Caco-2 (cell line): ENCODE results near the gene CEP95. TPM values are rescaled to one million over a fixed set of nuclear protein-coding genes. Genes with fewer than 3 reads are reported as not detected.

Experiments used
- BruUV-seq: library from RNA; stranded (reverse); fragments of 400-500 nt; replicated peaks from 2 replicates; lab custom pipeline; 2021; lab: Mats Ljungman, UMichigan
- CTCF ChIA-PET: fragments of 300-600 bp; sonication (Branson Sonifier 250); formaldehyde crosslinking; loops from one replicate; lab custom pipeline; 2022; ENCODE audit warnings: antibody characterized with exemption; lab: Charles Lee
- POLR2A ChIA-PET: fragments of 300-600 bp; sonication (Branson Sonifier 250); formaldehyde crosslinking; loops from one replicate; lab custom pipeline; 2022; ENCODE audit warnings: antibody characterized with exemption; lab: Charles Lee
- DNase-seq, 2 experiments: peaks; one replicate each; pipeline versions ENCODE4 v3.0.0 to v3.0.0-alpha.2; 2020 to 2022
- H3K27me3 ChIP-seq: replicated peaks from 2 replicates; pipeline ENCODE4 v1.6.0; 2011; ENCODE audit warnings: low read length; ENCODE audit not compliant: control insufficient read depth, insufficient read depth
- H3K36me3 ChIP-seq: 2 replicates; pipeline ENCODE4 v1.5.1; 2011; ENCODE audit warnings: low read length; ENCODE audit not compliant: control insufficient read depth, insufficient read depth
- H3K4me1 ChIP-seq: fragments of 250-450 bp; sonication (Bioruptor Pico); 2 replicates; pipeline ENCODE4 v1.5.1; 2020; ENCODE audit warnings: mild to moderate bottlenecking
- H3K4me3 ChIP-seq: 2 replicates; pipeline ENCODE4 v1.5.1; 2011; ENCODE audit warnings: low read depth, mild to moderate bottlenecking, control low read depth, low read length
- H3K9me3 ChIP-seq: fragments of 250-450 bp; sonication (Bioruptor Pico); 2 replicates; pipeline ENCODE4 v1.5.1; 2020; ENCODE audit warnings: mild to moderate bottlenecking, moderate library complexity
- H3K27ac Mint-ChIP-seq: one replicate; pipeline ENCODE4 v1.8.0; 2022; ENCODE audit warnings: mixed read lengths; ENCODE audit not compliant: unreplicated experiment
- H3K27me3 Mint-ChIP-seq: one replicate; pipeline ENCODE4 v1.8.0; 2022; ENCODE audit warnings: mixed read lengths; ENCODE audit not compliant: insufficient read depth, unreplicated experiment
- H3K36me3 Mint-ChIP-seq: one replicate; pipeline ENCODE4 v1.8.0; 2022; ENCODE audit warnings: mild to moderate bottlenecking, mixed read lengths; ENCODE audit not compliant: insufficient read depth, unreplicated experiment
- H3K4me1 Mint-ChIP-seq: one replicate; pipeline ENCODE4 v1.8.0; 2022; ENCODE audit warnings: low read depth, mixed read lengths; ENCODE audit not compliant: unreplicated experiment
- H3K4me3 Mint-ChIP-seq: one replicate; pipeline ENCODE4 v1.8.0; 2022; ENCODE audit warnings: mild to moderate bottlenecking, moderate library complexity, mixed read lengths; ENCODE audit not compliant: unreplicated experiment
- H3K9me3 Mint-ChIP-seq: one replicate; pipeline ENCODE4 v1.8.0; 2022; ENCODE audit warnings: mixed read lengths; ENCODE audit not compliant: unreplicated experiment
- intact Hi-C: fragments of 100-400 bp; cut with micrococcal nuclease; formaldehyde crosslinking; loops from one replicate; pipeline ENCODE4 v1.10.0; 2022; ENCODE audit not compliant: unreplicated experiment
- total RNA-seq: library from RNA; stranded (reverse); gene quantifications from 2 replicates; pipeline ENCODE4 v1.2.3, GENCODE V29; 2022
- TF ChIP-seq, protein P1 (sequence below), 2 experiments: fragments of 200-600 bp in 1 of 2; IDR thresholded peaks; 1 replicate in 1 of 2; 2 replicates in 1 of 2; pipeline versions ENCODE4 v1.5.1 to v1.8.0; 2011 to 2022; ENCODE audit warnings: antibody characterized with exemption in 1 of 2, control low read depth in 1 of 2, inconsistent platforms in 1 of 2, low read depth in 1 of 2, low read length in 1 of 2, mild to moderate bottlenecking in 1 of 2, moderate library complexity in 1 of 2; ENCODE audit not compliant: insufficient read depth in 1 of 2, severe bottlenecking in 1 of 2, unreplicated experiment in 1 of 2

The CEP95 gene
- total RNA-seq, 1 experiment from 2014 or later: 63.6 TPM

DNA sequence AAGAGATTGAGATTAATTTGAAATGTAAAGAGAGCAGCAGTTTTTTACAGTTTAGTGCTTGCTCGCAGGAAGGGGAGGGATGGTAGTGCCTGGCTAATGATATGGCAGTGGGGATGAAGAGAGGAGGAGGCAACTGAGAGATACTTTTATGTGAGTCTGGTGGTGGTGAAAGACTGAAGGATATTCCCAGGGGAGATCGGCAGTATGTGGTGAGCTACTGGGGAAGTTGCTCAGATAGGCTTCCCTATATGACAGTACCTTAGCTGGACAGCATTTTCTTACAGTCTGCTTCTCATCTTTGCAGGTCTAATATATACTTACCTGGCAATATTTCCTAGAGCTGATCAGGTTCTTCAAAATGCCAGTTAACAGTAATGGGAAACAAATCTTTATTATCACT lies 8.6 kb downstream of the CEP95 start:
- H3K9me3 Mint-ChIP-seq: no peaks in the 10 kb centered on the region
- ChIA-PET POLR2A (interaction anchor here (0.9 kb wide), 1 partner anchor 19 kb away, joined by 4 read pairs; the partner anchor contains the start of gene POLG2), CTCF (no interaction called here)
- H3K36me3 Mint-ChIP-seq: peaks cover 90% of the 10 kb centered on the region
- BruUV-seq: no TSS peak
- H3K27me3 Mint-ChIP-seq: no peaks in the 10 kb centered on the region
- intact Hi-C loops: no loop called here
- Histone ChIP-seq H3K4me1 (no peaks in the 10 kb centered on the region), H3K27me3 (no peaks in the 10 kb centered on the region), H3K9me3 (no peaks in the 10 kb centered on the region), H3K4me3 (no peak overlapping the region), H3K36me3 (no peaks in the 10 kb centered on the region; the same call in 1 of the 2 replicates)
- no peak for DNase-seq
- H3K4me1 Mint-ChIP-seq: no peaks in the 10 kb centered on the region
- no peak overlapping the region for H3K4me3 Mint-ChIP-seq
- H3K27ac Mint-ChIP-seq: no peak overlapping the region
- TF ChIP-seq, protein P1, sequence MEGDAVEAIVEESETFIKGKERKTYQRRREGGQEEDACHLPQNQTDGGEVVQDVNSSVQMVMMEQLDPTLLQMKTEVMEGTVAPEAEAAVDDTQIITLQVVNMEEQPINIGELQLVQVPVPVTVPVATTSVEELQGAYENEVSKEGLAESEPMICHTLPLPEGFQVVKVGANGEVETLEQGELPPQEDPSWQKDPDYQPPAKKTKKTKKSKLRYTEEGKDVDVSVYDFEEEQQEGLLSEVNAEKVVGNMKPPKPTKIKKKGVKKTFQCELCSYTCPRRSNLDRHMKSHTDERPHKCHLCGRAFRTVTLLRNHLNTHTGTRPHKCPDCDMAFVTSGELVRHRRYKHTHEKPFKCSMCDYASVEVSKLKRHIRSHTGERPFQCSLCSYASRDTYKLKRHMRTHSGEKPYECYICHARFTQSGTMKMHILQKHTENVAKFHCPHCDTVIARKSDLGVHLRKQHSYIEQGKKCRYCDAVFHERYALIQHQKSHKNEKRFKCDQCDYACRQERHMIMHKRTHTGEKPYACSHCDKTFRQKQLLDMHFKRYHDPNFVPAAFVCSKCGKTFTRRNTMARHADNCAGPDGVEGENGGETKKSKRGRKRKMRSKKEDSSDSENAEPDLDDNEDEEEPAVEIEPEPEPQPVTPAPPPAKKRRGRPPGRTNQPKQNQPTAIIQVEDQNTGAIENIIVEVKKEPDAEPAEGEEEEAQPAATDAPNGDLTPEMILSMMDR (IDR thresholded peaks at IDR 0.05; ENCODE audit: insufficient read depth in 1 of 2, low read depth in 1 of 2, low read length in 1 of 2, severe bottlenecking in 1 of 2, unreplicated experiment in 1 of 2): no peak

DNA sequence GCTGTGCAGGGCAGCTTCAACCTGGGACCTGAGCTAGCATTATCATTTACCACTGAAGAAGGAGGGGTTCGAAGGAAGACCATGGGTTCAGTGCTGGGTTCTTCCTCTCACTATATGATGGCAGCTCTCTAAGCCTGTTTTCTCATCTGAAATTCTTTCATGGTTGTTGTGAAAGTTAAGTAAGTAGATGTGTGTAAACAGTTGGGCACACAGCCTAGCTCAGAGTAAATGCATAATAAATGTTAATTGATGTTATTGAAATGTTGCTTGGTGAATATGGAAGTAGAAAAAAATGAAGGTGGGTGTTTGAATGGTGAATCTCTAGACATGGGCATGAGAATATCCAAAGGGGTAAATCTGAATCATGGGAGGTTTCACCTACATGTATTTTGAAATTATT lies 9.1 kb downstream of the CEP95 start:
- no peaks in the 10 kb centered on the region for H3K4me1 ChIP-seq
- intact Hi-C loops: no loop called here
- DNase-seq: no peak
- TF ChIP-seq, protein P1 (IDR thresholded peaks at IDR 0.05; ENCODE audit: insufficient read depth in 1 of 2, low read depth in 1 of 2, low read length in 1 of 2, severe bottlenecking in 1 of 2, unreplicated experiment in 1 of 2): no peak
- no peak overlapping the region for H3K4me3 ChIP-seq
- Mint-ChIP-seq H3K36me3 (peaks cover 88% of the 10 kb centered on the region), H3K27me3 (no peaks in the 10 kb centered on the region), H3K4me3 (no peak overlapping the region), H3K27ac (no peak overlapping the region), H3K4me1 (no peaks in the 10 kb centered on the region), H3K9me3 (no peaks in the 10 kb centered on the region)
- no TSS peak for BruUV-seq
- no peaks in the 10 kb centered on the region; the same call in 1 of the 2 replicates for H3K36me3 ChIP-seq
- H3K27me3 ChIP-seq: no peaks in the 10 kb centered on the region
- POLR2A ChIA-PET: interaction anchor here (0.9 kb wide), 1 partner anchor 19 kb away, joined by 4 read pairs; the partner anchor contains the start of gene POLG2
- H3K9me3 ChIP-seq: no peaks in the 10 kb centered on the region
- CTCF ChIA-PET: no interaction called here

DNA sequence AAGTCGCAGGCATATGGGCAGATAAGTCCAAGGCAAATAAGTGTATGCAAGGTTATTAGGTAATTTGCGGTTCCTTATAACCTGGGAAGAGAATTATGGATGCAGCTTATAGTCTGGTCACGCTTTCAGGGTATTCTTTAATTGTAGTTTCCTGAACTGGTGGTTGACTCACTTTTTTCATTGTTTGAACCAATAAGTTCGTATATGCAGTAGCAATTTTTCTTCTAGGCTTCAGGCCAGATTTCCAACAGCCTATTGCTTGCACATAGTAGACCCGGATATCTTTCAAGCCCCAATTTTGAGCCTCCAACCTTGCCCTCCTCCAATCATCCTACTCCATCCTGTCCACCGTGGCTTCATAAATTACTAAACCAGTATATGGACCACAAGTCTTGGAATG lies 12.8 kb downstream of the CEP95 start:
- BruUV-seq: no TSS peak
- DNase-seq: no peak
- Histone ChIP-seq H3K27me3 (no peaks in the 10 kb centered on the region), H3K4me1 (no peaks in the 10 kb centered on the region), H3K9me3 (no peaks in the 10 kb centered on the region), H3K4me3 (no peak overlapping the region), H3K36me3 (no peaks in the 10 kb centered on the region)
- no peaks in the 10 kb centered on the region for H3K27me3 Mint-ChIP-seq
- no peaks in the 10 kb centered on the region for H3K4me1 Mint-ChIP-seq
- H3K27ac Mint-ChIP-seq: no peak overlapping the region
- CTCF ChIA-PET: no interaction called here
- no peaks in the 10 kb centered on the region for H3K9me3 Mint-ChIP-seq
- no peak overlapping the region for H3K4me3 Mint-ChIP-seq
- intact Hi-C loops: no loop called here
- POLR2A ChIA-PET: no interaction called here
- TF ChIP-seq, protein P1 (IDR thresholded peaks at IDR 0.05; ENCODE audit: insufficient read depth in 1 of 2, low read depth in 1 of 2, low read length in 1 of 2, severe bottlenecking in 1 of 2, unreplicated experiment in 1 of 2): no peak
- peaks cover 64% of the 10 kb centered on the region for H3K36me3 Mint-ChIP-seq
